Thyroid gland (tissue), 4 donors: ENCODE results near the gene KLF11. TPM values are rescaled to one million over a fixed set of nuclear protein-coding genes. Genes with fewer than 3 reads are reported as not detected.

ENCODE experiments used
- DNase-seq, 2 donors: peaks; one replicate each; pipeline ENCODE4 v3.0.0-alpha.2; 2019
- H3K27ac ChIP-seq, 3 donors: fragments of 200-600 bp; sonication (generic); 1 replicate in 2 of 3; 2 replicates in 1 of 3; pipeline ENCODE4 v1.5.1; 2016 to 2019; ENCODE audit warnings: mild to moderate bottlenecking in 1 of 3, moderate library complexity in 1 of 3
- H3K27me3 ChIP-seq: fragments of 200-600 bp; sonication (generic); one replicate; pipeline ENCODE4 v1.5.1; 2019
- H3K36me3 ChIP-seq, 2 donors: fragments of 200-600 bp; sonication (generic); one replicate each; pipeline ENCODE4 v1.5.1; 2016 to 2019
- H3K4me1 ChIP-seq, 2 donors: fragments of 200-600 bp; sonication (generic); one replicate each; pipeline ENCODE4 v1.5.1; 2017 to 2019
- H3K4me3 ChIP-seq, 3 donors: fragments of 200-600 bp; sonication (generic); replicated peaks in 1 of 3; 1 replicate in 2 of 3; 2 replicates in 1 of 3; pipeline ENCODE4 v1.5.1; 2016; ENCODE audit warnings: mild to moderate bottlenecking in 1 of 3
- H3K9me3 ChIP-seq: fragments of 200-600 bp; sonication (generic); one replicate; pipeline ENCODE4 v1.5.1; 2017
- CTCF ChIP-seq, 6 experiments: fragments of 200-600 bp in 3 of 6; fragments of 450-650 bp in 3 of 6; sonication (generic) in 3 of 6; IDR thresholded peaks; one replicate each; pipeline ENCODE4 v1.5.1; 2016 to 2019; ENCODE audit warnings: antibody characterized with exemption in 6 of 6, mild to moderate bottlenecking in 2 of 6, inconsistent platforms in 1 of 6, moderate library complexity in 1 of 6
- POLR2A ChIP-seq, 2 donors: fragments of 450-650 bp; IDR thresholded peaks; one replicate each; pipeline ENCODE4 v1.6.1; 2017; ENCODE audit warnings: antibody characterized with exemption in 2 of 2, mild to moderate bottlenecking in 2 of 2, moderate library complexity in 1 of 2
- WGBS, 2 donors: methylation state at CpG; one replicate each; pipeline ENCODE4 v1.1.5; 2017; 5-methylcytosine and 5-hydroxymethylcytosine counted together
- intact Hi-C: fragments of 100-400 bp; cut with DNase I; formaldehyde crosslinking; loops from one replicate; pipeline ENCODE4 v1.15.1; 2023
- total RNA-seq, 4 donors: library from RNA; depleted of rRNA; stranded (reverse); fragments of >200 nt; gene quantifications; one replicate each; pipeline ENCODE4 v1.2.3, GENCODE V29; 2016

The KLF11 gene
- total RNA-seq, 4 donors from 2014 or later, result 11.2 to 44.2 (median 23.7) TPM

- Histone ChIP-seq H3K4me1 (peaks cover 7 to 51% of the 10 kb centered on the region in 2 donors), H3K9me3 (no peaks in the 10 kb centered on the region), H3K4me3 (no peak overlapping the region), H3K27me3 (no peaks in the 10 kb centered on the region), H3K36me3 (peaks cover 23 to 35% of the 10 kb centered on the region in 2 donors), H3K27ac (peak overlapping the region in 1 of 3 donors; percentile 14)
- 81 to 84% methylated on average over 4 of the region's 4 CpGs for WGBS, 2 donors
- DNase-seq, result no peak
- intact Hi-C loops, result no loop called here
- TF ChIP-seq POLR2A (IDR thresholded peaks at IDR 0.05), result no peak
- TF ChIP-seq CTCF (IDR thresholded peaks at IDR 0.05), result no peak
Observed at GRCh38 chr2:10053351-10053750, 10.0 kb downstream of the KLF11 start.

GRCh38 chr2:10054424-10054823, 11.1 kb downstream of the KLF11 start:
- WGBS, 2 donors, result 76 to 84% methylated on average over 7 of the region's 7 CpGs
- Histone ChIP-seq H3K27ac (peak overlapping the region in 1 of 3 donors; percentile 59), H3K4me1 (peaks cover 5 to 43% of the 10 kb centered on the region in 2 donors), H3K9me3 (no peaks in the 10 kb centered on the region), H3K27me3 (no peaks in the 10 kb centered on the region), H3K4me3 (no peak overlapping the region), H3K36me3 (peaks cover 17 to 27% of the 10 kb centered on the region in 2 donors)
- TF ChIP-seq POLR2A (IDR thresholded peaks at IDR 0.05), result no peak
- no peak for TF ChIP-seq CTCF (IDR thresholded peaks at IDR 0.05)
- no peak for DNase-seq
- intact Hi-C loops, result no loop called here

GRCh38 chr2:10054976-10055375, 11.6 kb downstream of the KLF11 start:
- TF ChIP-seq CTCF (IDR thresholded peaks at IDR 0.05) (no peak), POLR2A (IDR thresholded peaks at IDR 0.05) (no peak)
- peaks cover 14 to 22% of the 10 kb centered on the region in 2 donors for H3K36me3 ChIP-seq
- intact Hi-C loops, result no loop called here
- H3K9me3 ChIP-seq, result no peaks in the 10 kb centered on the region
- H3K4me3 ChIP-seq, result no peak overlapping the region
- 52 to 58% methylated on average over 6 to 7 of the region's 7 CpGs for WGBS, 2 donors
- H3K27ac ChIP-seq, result peak overlapping the region in 1 of 3 donors; percentile 59
- H3K27me3 ChIP-seq, result no peaks in the 10 kb centered on the region
- H3K4me1 ChIP-seq, result peaks cover 5 to 37% of the 10 kb centered on the region in 2 donors
- peak; percentile 65 to 68 for DNase-seq

GRCh38 chr2:10056439-10056838, 13.1 kb downstream of the KLF11 start:
- DNase-seq, result no peak
- Histone ChIP-seq H3K27ac (no peak overlapping the region), H3K9me3 (no peaks in the 10 kb centered on the region), H3K4me3 (no peak overlapping the region), H3K27me3 (no peaks in the 10 kb centered on the region), H3K36me3 (peaks cover 13 to 22% of the 10 kb centered on the region in 2 donors), H3K4me1 (peaks cover 5 to 37% of the 10 kb centered on the region in 2 donors)
- TF ChIP-seq POLR2A (IDR thresholded peaks at IDR 0.05) (no peak), CTCF (IDR thresholded peaks at IDR 0.05) (no peak)
- intact Hi-C loops, result no loop called here
- WGBS, 2 donors, result 76 to 82% methylated on average over 11 of the region's 11 CpGs

GRCh38 chr2:10057231-10058107, 14.1 kb downstream of the KLF11 start:
- H3K27ac ChIP-seq, result peak overlapping the region in 1 of 3 donors; percentile 45
- no peaks in the 10 kb centered on the region for H3K27me3 ChIP-seq
- H3K9me3 ChIP-seq, result no peaks in the 10 kb centered on the region
- intact Hi-C loops, result no loop called here
- peaks cover 9 to 19% of the 10 kb centered on the region in 2 donors for H3K36me3 ChIP-seq
- 20 to 27% methylated on average over 27 to 28 of the region's 28 CpGs for WGBS, 2 donors
- peaks cover 5 to 37% of the 10 kb centered on the region in 2 donors for H3K4me1 ChIP-seq
- DNase-seq, result peak; percentile 62 to 67
- no peak overlapping the region for H3K4me3 ChIP-seq
- TF ChIP-seq CTCF (IDR thresholded peaks at IDR 0.05) (no peak), POLR2A (IDR thresholded peaks at IDR 0.05) (no peak)
